GM18951 (cell line): Measurements from ENCODE around the gene PCDHGA5.
"Not testable (repeated sequence)": the region's sequence is repeated elsewhere in the genome, so short reads cannot be mapped to it uniquely, and the experiment has no call there.

Source experiments
- POLR2A ChIP-seq: IDR thresholded peaks from 4 replicates; pipeline ENCODE4 v1.6.1; 2011; ENCODE audit warnings: mild to moderate bottlenecking; ENCODE audit not compliant: insufficient read length, insufficient read depth; ENCODE audit errors: extremely low read depth
- in situ Hi-C: fragments of 300-500 bp; cut with MboI; formaldehyde crosslinking; loops from one replicate; pipeline ENCODE4 v1.12.0; 2022; ENCODE audit warnings: low sequenced_read_pairs, mixed read lengths, inconsistent platforms; ENCODE audit not compliant: unreplicated experiment

PCDHGA5 gene

DNA sequence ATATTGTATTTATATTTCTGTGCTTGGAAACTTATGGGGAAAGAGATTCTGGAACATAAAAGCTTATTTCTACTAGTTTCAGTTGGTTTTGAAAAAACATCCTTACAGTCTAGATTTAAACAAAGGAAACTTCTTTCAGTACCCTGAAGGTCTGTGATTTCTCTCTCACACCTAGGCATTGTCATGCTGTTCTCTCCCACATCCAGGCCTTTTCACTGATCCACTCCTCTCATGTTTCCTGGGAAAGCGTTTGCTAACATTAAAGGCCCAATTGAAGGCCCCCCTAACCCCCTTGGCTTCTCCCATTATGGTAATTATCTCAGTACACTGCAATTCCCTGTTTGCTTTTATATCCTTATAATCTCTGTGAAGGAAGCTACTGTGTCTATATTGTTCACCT is 21.2 kb upstream of the PCDHGA5 start:
- no peak for TF ChIP-seq POLR2A
- in situ Hi-C loops: no loop called here

- no peak for TF ChIP-seq POLR2A
- in situ Hi-C loops: no loop called here
These were observed 20.6 kb upstream of the PCDHGA5 start, which contains the start of gene PCDHGA3 for GRCh38 chr5:141343242-141343952. TSS of gene PCDHGA3 (plus strand) at chr5:141343829. CDS start at chr5:141344034, 205 bp downstream.

DNA sequence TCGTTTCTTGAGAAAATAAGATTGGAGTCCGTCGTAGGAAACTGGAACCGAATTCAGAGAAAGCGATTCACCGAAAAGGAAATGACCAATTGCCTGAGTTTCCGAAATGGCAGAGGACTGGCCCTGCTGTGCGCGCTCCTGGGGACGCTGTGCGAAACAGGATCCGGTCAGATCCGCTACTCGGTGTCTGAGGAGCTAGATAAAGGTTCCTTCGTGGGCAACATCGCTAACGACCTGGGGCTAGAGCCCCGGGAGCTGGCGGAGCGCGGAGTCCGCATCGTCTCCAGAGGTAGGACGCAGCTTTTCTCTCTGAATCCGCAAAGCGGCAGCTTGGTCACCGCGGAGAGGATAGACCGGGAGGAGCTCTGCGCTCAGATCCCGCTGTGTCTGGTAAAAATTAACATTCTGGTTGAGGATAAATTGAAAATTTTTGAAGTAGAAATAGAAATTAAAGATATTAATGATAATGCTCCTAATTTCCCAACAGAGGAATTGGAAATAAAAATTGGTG is 20.0 kb upstream of the PCDHGA5 start:
- in situ Hi-C loops: no loop called here

DNA sequence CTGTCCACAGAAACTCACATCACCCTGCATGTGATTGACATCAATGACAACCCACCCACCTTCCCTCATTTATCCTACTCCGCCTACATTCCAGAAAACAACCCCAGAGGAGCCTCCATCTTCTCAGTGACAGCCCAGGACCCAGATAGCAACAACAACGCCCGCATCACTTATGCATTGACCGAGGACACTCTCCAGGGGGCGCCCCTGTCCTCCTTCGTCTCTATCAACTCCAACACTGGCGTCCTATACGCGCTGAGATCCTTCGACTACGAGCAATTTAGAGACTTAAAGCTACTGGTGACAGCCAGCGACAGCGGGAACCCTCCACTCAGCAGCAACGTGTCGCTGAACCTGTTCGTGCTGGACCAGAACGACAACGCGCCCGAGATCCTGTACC is 18.6 kb upstream of the PCDHGA5 start:
- no peak for TF ChIP-seq POLR2A
- in situ Hi-C loops: no loop called here

More for the DNA sequence above, 20.0 kb upstream of the PCDHGA5 start:
- no peak for TF ChIP-seq POLR2A

DNA sequence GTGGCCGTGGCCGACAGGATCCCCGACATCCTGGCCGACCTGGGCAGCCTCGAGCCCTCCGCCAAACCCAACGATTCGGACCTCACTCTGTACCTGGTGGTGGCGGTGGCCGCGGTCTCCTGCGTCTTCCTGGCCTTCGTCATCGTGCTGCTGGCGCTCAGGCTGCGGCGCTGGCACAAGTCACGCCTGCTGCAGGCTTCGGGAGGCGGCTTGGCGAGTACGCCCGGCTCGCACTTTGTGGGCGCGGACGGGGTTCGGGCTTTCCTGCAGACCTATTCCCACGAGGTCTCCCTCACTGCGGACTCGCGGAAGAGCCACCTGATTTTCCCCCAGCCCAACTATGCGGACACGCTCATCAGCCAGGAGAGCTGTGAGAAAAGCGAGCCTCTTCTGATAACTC is 17.9 kb upstream of the PCDHGA5 start:
- in situ Hi-C loops: not testable (repeated sequence)

DNA sequence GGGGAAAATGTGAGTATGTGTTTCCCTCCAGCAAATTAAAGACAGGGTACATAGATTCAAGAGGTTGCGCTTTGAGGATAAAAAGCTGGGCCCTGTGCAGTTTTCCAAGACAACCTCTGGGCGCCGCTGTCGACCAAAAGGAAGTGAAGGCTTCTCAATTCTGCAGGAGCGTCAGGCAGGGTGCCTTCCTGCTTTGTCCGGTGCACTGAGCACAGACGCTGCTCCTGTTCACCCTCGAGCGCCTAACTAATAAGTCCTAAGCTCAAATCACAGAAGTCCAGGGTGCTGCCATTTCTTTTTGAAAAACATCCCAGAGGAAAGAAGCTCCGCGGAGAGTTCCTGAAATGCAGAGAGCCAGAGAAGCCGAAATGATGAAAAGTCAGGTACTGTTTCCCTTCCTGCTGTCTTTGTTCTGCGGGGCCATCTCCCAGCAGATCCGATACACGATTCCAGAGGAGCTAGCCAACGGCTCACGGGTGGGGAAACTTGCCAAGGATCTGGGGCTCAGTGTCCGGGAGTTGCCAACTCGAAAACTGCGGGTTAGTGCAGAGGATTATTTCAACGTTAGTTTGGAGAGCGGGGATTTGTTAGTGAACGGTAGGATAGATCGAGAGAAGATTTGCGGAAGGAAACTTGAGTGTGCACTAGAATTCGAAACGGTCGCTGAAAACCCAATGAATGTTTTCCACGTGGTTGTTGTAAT is 13.9 kb upstream of the PCDHGA5 start, which contains the start of gene PCDHGB1:
TSS of gene PCDHGB1 (plus strand) at position 183 of the 703 bp plus-strand sequence. CDS start at position 345, 162 bp downstream.
- in situ Hi-C loops: no loop called here
- TF ChIP-seq POLR2A: no peak

GRCh38 chr5:141351591-141351990 is 12.4 kb upstream of the PCDHGA5 start:
- no peak for TF ChIP-seq POLR2A
- in situ Hi-C loops: no loop called here

DNA sequence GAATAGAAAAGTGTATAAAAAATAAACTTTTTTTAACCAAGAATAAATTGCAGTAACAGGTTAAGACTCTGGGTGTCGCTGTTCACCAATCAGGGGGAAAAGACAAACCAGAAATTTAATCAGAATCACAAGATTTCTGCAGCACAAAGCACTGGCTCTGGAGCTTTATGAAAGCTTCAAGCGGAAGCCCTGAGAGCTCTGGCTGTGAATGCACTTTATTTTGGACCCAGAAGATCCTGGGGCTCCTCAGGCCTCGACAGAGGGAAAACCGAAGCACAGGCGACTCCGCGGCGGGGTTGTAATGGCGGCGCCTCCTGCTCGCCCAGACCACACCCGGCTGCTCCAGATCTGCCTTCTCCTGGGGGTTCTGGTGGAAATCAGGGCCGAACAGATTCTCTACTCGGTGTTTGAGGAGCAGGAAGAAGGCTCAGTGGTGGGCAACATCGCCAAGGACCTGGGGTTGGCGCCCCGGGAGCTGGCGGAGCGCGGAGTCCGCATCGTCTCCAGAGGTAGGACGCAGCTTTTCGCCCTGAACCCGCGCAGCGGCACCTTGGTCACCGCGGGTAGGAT is 9.0 kb upstream of the PCDHGA5 start, which contains the start of gene PCDHGA4:
TSS of gene PCDHGA4 (plus strand) at position 122 of the 570 bp plus-strand sequence. CDS start at position 209, 87 bp downstream.
- TF ChIP-seq POLR2A: no peak
- in situ Hi-C loops: no loop called here

GRCh38 chr5:141355641-141356040 is 8.3 kb upstream of the PCDHGA5 start:
- in situ Hi-C loops: no loop called here

GRCh38 chr5:141356133-141356532 is 7.8 kb upstream of the PCDHGA5 start:
- no peak for TF ChIP-seq POLR2A
- in situ Hi-C loops: no loop called here

More at GRCh38 chr5:141355641-141356040, 8.3 kb upstream of the PCDHGA5 start:
- no peak for TF ChIP-seq POLR2A

DNA sequence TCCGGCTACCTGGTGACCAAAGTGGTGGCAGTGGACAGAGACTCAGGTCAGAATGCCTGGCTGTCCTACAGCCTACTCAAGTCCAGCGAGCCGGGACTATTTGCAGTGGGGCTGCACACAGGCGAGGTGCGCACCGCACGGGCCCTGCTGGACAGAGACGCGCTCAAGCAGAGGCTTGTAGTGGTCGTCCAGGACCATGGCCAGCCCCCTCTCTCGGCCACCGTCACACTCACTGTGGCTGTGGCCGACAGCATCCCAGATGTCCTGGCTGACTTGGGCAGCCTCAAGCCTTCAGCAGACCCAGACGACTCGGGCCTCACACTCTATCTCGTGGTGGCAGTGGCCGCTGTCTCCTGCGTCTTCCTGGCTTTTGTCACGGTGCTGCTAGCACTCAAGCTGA is 7.0 kb upstream of the PCDHGA5 start:
- in situ Hi-C loops: no loop called here
- TF ChIP-seq POLR2A: no peak

DNA sequence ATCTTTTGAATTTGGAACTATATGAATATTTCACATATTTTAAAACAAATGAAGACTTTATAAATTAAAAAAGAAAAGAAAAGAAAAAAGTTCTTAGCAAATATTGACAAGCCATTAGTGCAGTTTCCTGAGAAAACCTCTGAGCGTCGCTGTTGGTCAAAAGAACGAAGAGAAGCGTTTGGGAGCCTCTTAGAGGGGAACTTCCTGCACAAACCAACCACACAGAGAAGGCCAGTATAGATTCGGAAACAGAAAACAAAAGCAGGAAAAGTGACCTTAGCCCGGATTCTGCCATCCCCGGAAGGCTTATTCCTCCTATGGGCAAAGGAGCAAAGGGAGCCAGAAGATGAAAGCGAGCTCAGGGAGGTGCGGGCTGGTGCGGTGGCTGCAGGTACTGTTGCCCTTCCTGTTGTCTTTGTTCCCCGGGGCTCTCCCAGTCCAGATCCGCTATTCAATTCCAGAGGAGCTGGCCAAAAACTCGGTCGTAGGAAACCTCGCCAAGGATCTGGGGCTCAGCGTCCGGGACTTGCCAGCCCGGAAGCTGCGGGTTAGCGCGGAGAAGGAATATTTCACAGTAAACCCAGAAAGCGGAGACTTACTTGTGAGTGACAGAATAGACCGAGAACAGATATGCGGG is 4.1 kb upstream of the PCDHGA5 start, which contains the start of gene PCDHGB2:
TSS of gene PCDHGB2 (plus strand) at position 205 of the 637 bp plus-strand sequence. CDS start at position 347, 142 bp downstream.
- in situ Hi-C loops: no loop called here
- TF ChIP-seq POLR2A: no peak

GRCh38 chr5:141360685-141361084 is 3.3 kb upstream of the PCDHGA5 start:
- in situ Hi-C loops: no loop called here
- no peak for TF ChIP-seq POLR2A
